GM12878 (cell line): ENCODE data around the gene CDX1. TPM values are rescaled to one million over a fixed set of nuclear protein-coding genes. Genes with fewer than 3 reads are reported as not detected.

Source experiments
- ATAC-seq: fragments of 200-7000 bp; cut with Tn5 transposase; 3 replicates; pipeline ENCODE4 v1.9.1; 2020; ENCODE audit warnings: mild to moderate bottlenecking, moderate library complexity
- BruUV-seq: library from RNA; stranded (reverse); fragments of 400-500 nt; replicated peaks from 2 replicates; lab custom pipeline; 2021; lab: Mats Ljungman, UMichigan
- CTCF ChIA-PET: fragments of 300-600 bp; sonication (Branson Sonifier 250); formaldehyde crosslinking; extraction: SDS; loops from one replicate; lab custom pipeline; 2021; ENCODE audit warnings: inconsistent platforms; lab: Yijun Ruan, JAX
- POLR2A ChIA-PET: fragments of 350-600 bp; formaldehyde crosslinking; extraction: SDS; loops from one replicate; lab custom pipeline; 2021; ENCODE audit warnings: inconsistent platforms; lab: Charles Lee
- RAD21 ChIA-PET: fragments of 300-600 bp; sonication (Branson Sonifier 250); formaldehyde crosslinking; loops from one replicate; lab custom pipeline; 2023; ENCODE audit warnings: antibody characterized with exemption; ENCODE audit not compliant: unreplicated experiment; lab: Charles Lee
- SMC1A ChIA-PET: fragments of 300-600 bp; sonication (Branson Sonifier 250); formaldehyde crosslinking; loops from one replicate; lab custom pipeline; 2023; ENCODE audit not compliant: unreplicated experiment, uncharacterized antibody; lab: Charles Lee
- DNase-seq: peaks from one replicate; pipeline ENCODE4 v3.0.0-alpha.2; 2011; ENCODE audit warnings: low read depth, low spot score
- FAIRE-seq: peaks from 3 replicates; lab custom pipeline; 2011; peaks lifted over from hg19 to GRCh38; lab: Jason Lieb, UNC
- H2AFZ ChIP-seq: 2 replicates; pipeline ENCODE4 v1.6.0; 2011; ENCODE audit warnings: low read depth, low read length, control low read depth; ENCODE audit not compliant: control insufficient read depth
- H3K27ac ChIP-seq: 2 replicates; pipeline ENCODE4 v1.5.1; 2011; ENCODE audit warnings: control low read depth; ENCODE audit not compliant: control insufficient read depth, insufficient read depth
- H3K27me3 ChIP-seq, 2 experiments: replicated peaks in 1 of 2; 2 replicates each; pipeline versions ENCODE4 v1.6.0 to v1.6.1; 2011; ENCODE audit warnings: low read length in 1 of 2; ENCODE audit not compliant: control insufficient read depth in 2 of 2, insufficient read depth in 2 of 2
- H3K36me3 ChIP-seq, 2 experiments: 2 replicates each; pipeline ENCODE4 v1.5.1; 2011; ENCODE audit warnings: low read length in 1 of 2; ENCODE audit not compliant: control insufficient read depth in 2 of 2, insufficient read depth in 2 of 2
- H3K4me1 ChIP-seq: 2 replicates; pipeline ENCODE4 v1.6.1; 2011; ENCODE audit warnings: mild to moderate bottlenecking, low read length, moderate library complexity, mixed read lengths; ENCODE audit not compliant: control insufficient read depth, insufficient read depth
- H3K4me2 ChIP-seq: 2 replicates; pipeline ENCODE4 v1.6.0; 2011; ENCODE audit warnings: control low read depth; ENCODE audit not compliant: control insufficient read depth, insufficient read depth
- H3K4me3 ChIP-seq: fragments of 200-600 bp; sonication (generic); 2 replicates; pipeline ENCODE4 v1.5.1; 2016
- H3K79me2 ChIP-seq: 2 replicates; pipeline ENCODE4 v1.6.0; 2011; ENCODE audit warnings: low read length; ENCODE audit not compliant: control insufficient read depth, insufficient read depth
- H3K9ac ChIP-seq: 2 replicates; pipeline ENCODE4 v1.8.0; 2011; ENCODE audit warnings: low read length, control low read depth, mixed read lengths; ENCODE audit not compliant: control insufficient read depth, insufficient read depth
- H3K9me3 ChIP-seq: replicated peaks from 3 replicates; pipeline ENCODE4 v1.5.1; 2011; ENCODE audit warnings: mild to moderate bottlenecking, low read length; ENCODE audit not compliant: control insufficient read depth, insufficient read depth
- H4K20me1 ChIP-seq: 2 replicates; pipeline ENCODE4 v1.6.0; 2011; ENCODE audit not compliant: control insufficient read depth, insufficient read depth
- BACH1 ChIP-seq: fragments of 450-650 bp; IDR thresholded peaks from 2 replicates; pipeline ENCODE4 v1.6.1; 2017; ENCODE audit warnings: mild to moderate bottlenecking, borderline replicate concordance
- CEBPZ ChIP-seq: fragments of 150-350 bp; IDR thresholded peaks from 2 replicates; pipeline ENCODE4 v1.6.1; 2016; ENCODE audit warnings: low read depth, low read length
- CHD2 ChIP-seq: IDR thresholded peaks from 2 replicates; pipeline ENCODE4 v1.6.1; 2011; ENCODE audit warnings: low read depth, low read length, improper control_type of control experiment, borderline replicate concordance
- EGR1 ChIP-seq, 2 experiments: IDR thresholded peaks; 1 replicate in 1 of 2; 2 replicates in 1 of 2; pipeline ENCODE4 v1.6.1; 2011 to 2012; ENCODE audit warnings: low read depth in 2 of 2, low read length in 2 of 2, borderline replicate concordance in 1 of 2, mild to moderate bottlenecking in 1 of 2, moderate library complexity in 1 of 2
- NFXL1 ChIP-seq: fragments of 450-650 bp; IDR thresholded peaks from 2 replicates; pipeline ENCODE4 v1.6.1; 2017; ENCODE audit warnings: antibody characterized with exemption, mild to moderate bottlenecking, borderline replicate concordance
- POU2F2 ChIP-seq: IDR thresholded peaks from 3 replicates; pipeline ENCODE4 v1.6.1; 2011; ENCODE audit warnings: low read depth, mild to moderate bottlenecking, low read length, borderline replicate concordance
- RAD51 ChIP-seq: fragments of 450-650 bp; IDR thresholded peaks from 2 replicates; pipeline ENCODE4 v1.6.1; 2016; ENCODE audit warnings: moderate library complexity, mild to moderate bottlenecking, inconsistent platforms
- SPI1 ChIP-seq: IDR thresholded peaks from 2 replicates; pipeline ENCODE4 v1.6.1; 2011; ENCODE audit warnings: low read depth, mild to moderate bottlenecking, low read length, moderate library complexity, borderline replicate concordance; ENCODE audit not compliant: insufficient read depth
- SUPT20H ChIP-seq: IDR thresholded peaks from 2 replicates; pipeline ENCODE4 v1.6.1; 2011; ENCODE audit warnings: low read depth, mild to moderate bottlenecking, low read length, moderate library complexity, borderline replicate concordance; ENCODE audit not compliant: control insufficient read depth
- TARDBP ChIP-seq: IDR thresholded peaks from 2 replicates; pipeline ENCODE4 v1.6.1; 2016; ENCODE audit warnings: borderline replicate concordance
- TCF12 ChIP-seq: IDR thresholded peaks from 2 replicates; pipeline ENCODE4 v1.6.1; 2011; ENCODE audit warnings: low read depth, mild to moderate bottlenecking, low read length
- WGBS: methylation state at CpG from one replicate; pipeline ENCODE4 v1.1.6; 2016; ENCODE audit warnings: low lambda C conversion rate; ENCODE audit not compliant: insufficient replicate concordance, insufficient coverage; ENCODE audit errors: missing lambda C conversion rate; 5-methylcytosine and 5-hydroxymethylcytosine counted together
- in situ Hi-C: fragments of 300-500 bp; cut with MboI; formaldehyde crosslinking; loops from 9 replicates; pipeline ENCODE4 v1.14.3; 2018; ENCODE audit warnings: mixed read lengths
- intact Hi-C: fragments of 100-400 bp; cut with micrococcal nuclease; formaldehyde crosslinking; loops from one replicate; pipeline ENCODE4 v1.14.2; 2022; ENCODE audit not compliant: unreplicated experiment
- polyA plus RNA-seq, 11 experiments: library from polyadenylated mRNA; depleted of rRNA in 4 of 11; unstranded in 6 of 11; stranded (reverse) in 5 of 11; fragments of >200 nt; fragmentation: Nextera tagmentation in 4 of 11; fragmentation: Illumina TruSeq in 1 of 11; extraction: Ambion mirVana in 4 of 11; extraction: Trizol in 1 of 11; gene quantifications; 1 replicate in 1 of 11; 2 replicates in 10 of 11; pipeline versions ENCODE4 v1.2.1 to v1.2.3, GENCODE V29; 2011 to 2016; ENCODE audit warnings: inconsistent platforms in 2 of 11, missing spikeins in 2 of 11, low read depth in 1 of 11
- total RNA-seq, 4 experiments: library from RNA; depleted of rRNA in 3 of 4; stranded (reverse); fragments of >200 nt in 3 of 4; fragmentation: Illumina TruSeq in 1 of 4; extraction: Trizol in 1 of 4; gene quantifications; 2 replicates each; pipeline versions ENCODE4 v1.2.1 to v1.2.3, GENCODE V29; 2013 to 2021

The CDX1 gene
- total and polyA plus RNA-seq, 10 of the 15 experiments (the other 5 are each of a cell fraction or from before 2014, with no cell fraction given): not detected

GRCh38 chr5:150166037-150166649 is 435 bp upstream of the CDX1 start:
- H3K4me2 ChIP-seq: no peak overlapping the region
- H3K4me1 ChIP-seq: no peaks in the 10 kb centered on the region
- no peak for FAIRE-seq
- no peaks in the 10 kb centered on the region for H4K20me1 ChIP-seq
- POLR2A ChIA-PET: no interaction called here
- no peak overlapping the region for H3K9ac ChIP-seq
- no peaks in the 10 kb centered on the region; a peak in 2 of 4 replicates for H3K27me3 ChIP-seq
- 78% methylated on average over 26 of the region's 27 CpGs for WGBS
- RAD21 ChIA-PET: no interaction called here
- CTCF ChIA-PET: no interaction called here
- no peak overlapping the region for H3K4me3 ChIP-seq
- H3K36me3 ChIP-seq: no peaks in the 10 kb centered on the region
- SMC1A ChIA-PET: no interaction called here
- no peaks in the 10 kb centered on the region for H3K79me2 ChIP-seq
- in situ Hi-C loops: no loop called here
- no peak for DNase-seq
- no TSS peak for BruUV-seq
- no peak overlapping the region for H2AFZ ChIP-seq
- H3K9me3 ChIP-seq: no peaks in the 10 kb centered on the region
- ATAC-seq: no peak
- TF ChIP-seq POU2F2 (no peak), EGR1 (IDR thresholded peaks at IDR 0.05; ENCODE audit: borderline replicate concordance in 1 of 2, low read depth in 2 of 2, low read length in 2 of 2) (no peak), TCF12 (no peak), RAD51 (no peak), TARDBP (no peak), BACH1 (no peak), NFXL1 (no peak), CHD2 (no peak), SUPT20H (no peak), CEBPZ (no peak), SPI1 (no peak)
- TF ChIP-seq, all 136 proteins: peak for 0
- intact Hi-C loops: no loop called here
- H3K27ac ChIP-seq: no peak overlapping the region
